Measurements from ENCODE around the gene TNS3.
"Not testable (repeated sequence)": the region's sequence is repeated elsewhere in the genome, so short reads cannot be mapped to it uniquely, and the experiment has no call there.

The TNS3 gene

GRCh38 chr7:47472444-47473157 lies 109.3 kb downstream of the TNS3 start:
- H3K36me3 Mint-ChIP-seq, result no peaks in the 10 kb centered on the region
- peaks cover 3% of the 10 kb centered on the region for H3K27me3 Mint-ChIP-seq
- H3K4me1 Mint-ChIP-seq (ENCODE audit: low read depth), result no peaks in the 10 kb centered on the region
- no peak overlapping the region for H3K4me3 Mint-ChIP-seq
- no peaks in the 10 kb centered on the region for H3K9me3 Mint-ChIP-seq (ENCODE audit: low read depth)
- H3K27ac Mint-ChIP-seq, result no peak overlapping the region

DNA sequence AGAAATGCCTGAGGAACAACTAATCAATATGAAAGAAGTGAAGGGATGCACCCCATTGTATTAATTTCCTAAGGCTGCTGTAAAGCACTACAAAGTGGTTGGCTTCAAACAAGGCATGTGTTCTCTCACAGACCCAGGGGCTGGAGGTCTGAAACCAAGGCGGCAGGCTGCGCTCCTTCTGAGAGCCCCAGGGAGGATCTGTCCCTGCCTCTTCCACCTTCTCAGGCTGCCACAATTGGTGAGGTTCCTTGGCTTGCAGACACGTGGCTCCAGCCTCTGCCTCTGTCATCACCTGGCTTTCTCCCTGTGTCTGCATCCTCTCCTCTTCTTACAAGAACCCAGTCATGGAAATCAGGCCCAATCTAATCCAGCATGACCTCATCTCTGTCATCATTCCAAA lies 110.1 kb downstream of the TNS3 start:
- Mint-ChIP-seq H3K27me3 (peaks cover 3% of the 10 kb centered on the region), H3K36me3 (no peaks in the 10 kb centered on the region), H3K4me3 (no peak overlapping the region), H3K27ac (no peak overlapping the region), H3K4me1 (ENCODE audit: low read depth) (no peaks in the 10 kb centered on the region), H3K9me3 (ENCODE audit: low read depth) (no peaks in the 10 kb centered on the region)

DNA sequence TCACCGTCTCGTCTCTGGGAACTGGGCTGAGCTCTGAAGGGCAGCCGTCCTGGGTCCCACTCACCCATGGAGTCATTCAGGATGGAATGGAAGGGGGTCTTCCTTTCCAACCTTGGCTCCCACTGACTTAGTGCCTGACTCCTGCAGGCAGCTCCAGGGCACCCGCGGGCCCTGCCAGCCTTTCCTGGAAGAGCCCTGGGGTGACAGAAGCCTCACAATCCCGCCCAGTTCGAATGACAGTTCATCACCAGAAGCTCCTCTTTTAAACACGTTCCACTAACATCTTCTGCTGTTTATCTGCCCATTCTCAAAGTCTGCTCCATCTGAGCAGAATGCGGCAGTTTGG lies 110.6 kb downstream of the TNS3 start:
- no peak overlapping the region for H3K27ac Mint-ChIP-seq
- no peaks in the 10 kb centered on the region for H3K4me1 Mint-ChIP-seq (ENCODE audit: low read depth)
- no peak overlapping the region for H3K4me3 Mint-ChIP-seq
- H3K36me3 Mint-ChIP-seq, result no peaks in the 10 kb centered on the region
- no peaks in the 10 kb centered on the region for H3K27me3 Mint-ChIP-seq
- no peaks in the 10 kb centered on the region for H3K9me3 Mint-ChIP-seq (ENCODE audit: low read depth)

DNA sequence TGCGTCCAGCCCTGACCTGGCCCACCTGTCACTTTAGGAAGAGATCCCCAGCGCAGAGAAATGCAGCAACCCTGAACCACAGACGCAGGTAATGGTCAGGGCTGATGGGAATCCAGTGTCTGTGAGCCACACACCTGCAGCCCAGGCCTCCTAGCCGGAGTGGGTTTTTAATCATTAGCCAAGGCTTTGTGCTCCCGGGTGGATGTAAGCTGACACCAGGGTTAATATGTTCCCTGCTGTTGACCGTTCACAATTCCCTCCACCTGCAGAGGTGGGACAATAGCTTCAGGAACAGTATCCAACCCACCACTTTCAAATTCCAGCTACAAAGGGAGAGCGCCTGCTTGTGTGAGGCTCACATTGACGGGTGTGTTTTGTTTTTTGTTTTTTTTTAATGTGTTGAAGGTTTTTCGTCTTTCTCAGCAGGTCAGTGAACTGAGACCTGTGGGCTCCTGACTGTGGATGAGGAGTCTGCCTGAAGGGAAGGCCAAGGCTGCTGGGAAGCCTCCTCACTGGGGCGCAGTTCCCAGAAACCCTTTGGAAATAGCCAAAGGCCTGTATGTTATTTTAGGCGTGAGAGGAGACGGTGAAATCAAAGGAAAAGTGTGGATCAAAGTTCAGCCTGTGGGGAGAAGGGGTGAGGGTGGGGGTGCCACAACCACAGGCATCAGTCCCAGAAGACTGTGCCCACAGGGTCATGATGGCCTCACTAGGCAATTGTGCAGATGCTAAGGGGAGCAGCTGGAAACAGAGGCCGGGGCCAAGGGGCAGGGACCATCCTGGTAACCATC lies 111.1 kb downstream of the TNS3 start:
- no peaks in the 10 kb centered on the region for H3K4me1 Mint-ChIP-seq (ENCODE audit: low read depth)
- H3K4me3 Mint-ChIP-seq, result no peak overlapping the region
- H3K9me3 Mint-ChIP-seq (ENCODE audit: low read depth), result no peaks in the 10 kb centered on the region
- no peaks in the 10 kb centered on the region for H3K27me3 Mint-ChIP-seq
- no peaks in the 10 kb centered on the region for H3K36me3 Mint-ChIP-seq
- H3K27ac Mint-ChIP-seq, result no peak overlapping the region

- H3K36me3 Mint-ChIP-seq, H3K4me3 Mint-ChIP-seq, H3K27ac Mint-ChIP-seq: not testable (repeated sequence)
Measured at GRCh38 chr7:47469846-47470245, 112.1 kb downstream of the TNS3 start.

GRCh38 chr7:47466832-47467231 lies 115.1 kb downstream of the TNS3 start:
- Mint-ChIP-seq H3K4me1 (ENCODE audit: low read depth) (no peaks in the 10 kb centered on the region), H3K36me3 (no peaks in the 10 kb centered on the region), H3K4me3 (no peak overlapping the region), H3K27me3 (no peaks in the 10 kb centered on the region), H3K27ac (no peak overlapping the region), H3K9me3 (ENCODE audit: low read depth) (no peaks in the 10 kb centered on the region)

More at GRCh38 chr7:47469846-47470245, 112.1 kb downstream of the TNS3 start:
- H3K9me3 Mint-ChIP-seq (ENCODE audit: low read depth); H3K27me3 Mint-ChIP-seq; H3K4me1 Mint-ChIP-seq (ENCODE audit: low read depth): not testable (repeated sequence)

DNA sequence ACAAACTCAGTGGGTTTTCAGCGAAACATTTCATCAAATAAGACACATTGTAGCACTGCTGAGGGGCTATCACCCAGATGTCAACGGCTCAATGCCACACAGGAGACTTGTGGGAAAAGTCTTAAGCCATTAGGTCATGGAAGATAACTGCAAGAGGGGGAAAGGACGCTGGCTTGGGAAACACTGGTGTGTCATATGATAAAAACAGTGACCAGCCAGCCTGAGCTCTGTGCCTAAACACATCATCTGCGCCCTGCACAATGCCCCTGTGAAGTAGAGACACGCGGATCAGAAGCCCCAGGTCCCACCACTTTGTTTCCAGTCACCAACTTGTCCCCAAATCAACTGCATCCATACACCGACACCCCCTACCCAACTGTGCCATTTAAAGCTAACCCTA lies 116.7 kb downstream of the TNS3 start:
- Mint-ChIP-seq H3K4me1 (ENCODE audit: low read depth) (no peaks in the 10 kb centered on the region), H3K4me3 (no peak overlapping the region), H3K9me3 (ENCODE audit: low read depth) (no peaks in the 10 kb centered on the region), H3K27me3 (no peaks in the 10 kb centered on the region), H3K36me3 (no peaks in the 10 kb centered on the region), H3K27ac (no peak overlapping the region)

DNA sequence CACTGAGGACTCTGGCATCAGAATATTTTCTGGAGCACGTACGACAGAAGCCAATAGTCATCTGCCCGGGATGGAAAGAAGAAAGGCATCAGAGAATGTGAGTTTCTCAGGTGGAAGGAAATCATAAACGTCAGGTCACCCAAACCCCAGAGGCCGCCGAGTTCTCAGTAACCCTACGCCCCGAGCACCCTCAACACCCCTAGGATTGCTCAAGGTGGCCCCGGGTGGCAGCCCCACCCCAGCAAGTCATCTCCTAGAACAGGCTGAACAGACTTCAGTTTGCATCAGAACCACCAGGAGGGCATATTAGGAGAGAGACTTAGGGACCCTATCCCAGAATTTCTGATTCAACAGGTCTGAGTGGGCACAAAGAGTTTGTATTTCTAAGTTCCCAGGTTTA lies 117.6 kb downstream of the TNS3 start:
- no peaks in the 10 kb centered on the region for H3K9me3 Mint-ChIP-seq (ENCODE audit: low read depth)
- H3K4me3 Mint-ChIP-seq, result no peak overlapping the region
- H3K27me3 Mint-ChIP-seq, result no peaks in the 10 kb centered on the region
- H3K36me3 Mint-ChIP-seq, result no peaks in the 10 kb centered on the region
- H3K4me1 Mint-ChIP-seq (ENCODE audit: low read depth), result no peaks in the 10 kb centered on the region
- H3K27ac Mint-ChIP-seq, result no peak overlapping the region

GRCh38 chr7:47461746-47462145 lies 120.2 kb downstream of the TNS3 start:
- Mint-ChIP-seq H3K27ac (no peak overlapping the region), H3K36me3 (no peaks in the 10 kb centered on the region), H3K4me1 (ENCODE audit: low read depth) (no peaks in the 10 kb centered on the region), H3K27me3 (no peaks in the 10 kb centered on the region), H3K4me3 (no peak overlapping the region), H3K9me3 (ENCODE audit: low read depth) (no peaks in the 10 kb centered on the region)

- Mint-ChIP-seq H3K4me1 (ENCODE audit: low read depth) (no peaks in the 10 kb centered on the region), H3K27ac (no peak overlapping the region), H3K4me3 (no peak overlapping the region), H3K27me3 (no peaks in the 10 kb centered on the region), H3K9me3 (ENCODE audit: low read depth) (no peaks in the 10 kb centered on the region), H3K36me3 (no peaks in the 10 kb centered on the region)
Measured at GRCh38 chr7:47461161-47461560, 120.8 kb downstream of the TNS3 start.

GRCh38 chr7:47460251-47460989 lies 121.5 kb downstream of the TNS3 start:
- Mint-ChIP-seq H3K9me3 (ENCODE audit: low read depth) (no peaks in the 10 kb centered on the region), H3K36me3 (no peaks in the 10 kb centered on the region), H3K4me3 (no peak overlapping the region), H3K27me3 (no peaks in the 10 kb centered on the region), H3K4me1 (ENCODE audit: low read depth) (no peaks in the 10 kb centered on the region), H3K27ac (no peak overlapping the region)

GRCh38 chr7:47458486-47458885 lies 123.4 kb downstream of the TNS3 start:
- Mint-ChIP-seq H3K27ac (no peak overlapping the region), H3K4me1 (ENCODE audit: low read depth) (no peaks in the 10 kb centered on the region)

GRCh38 chr7:47458057-47458456 lies 123.9 kb downstream of the TNS3 start:
- no peaks in the 10 kb centered on the region for H3K4me1 Mint-ChIP-seq (ENCODE audit: low read depth)
- no peaks in the 10 kb centered on the region for H3K36me3 Mint-ChIP-seq
- H3K4me3 Mint-ChIP-seq, result no peak overlapping the region
- H3K9me3 Mint-ChIP-seq (ENCODE audit: low read depth), result no peaks in the 10 kb centered on the region
- H3K27me3 Mint-ChIP-seq, result no peaks in the 10 kb centered on the region
- H3K27ac Mint-ChIP-seq, result no peak overlapping the region

More at GRCh38 chr7:47458486-47458885, 123.4 kb downstream of the TNS3 start:
- no peaks in the 10 kb centered on the region for H3K36me3 Mint-ChIP-seq
- no peaks in the 10 kb centered on the region for H3K27me3 Mint-ChIP-seq
- no peak overlapping the region for H3K4me3 Mint-ChIP-seq
- no peaks in the 10 kb centered on the region for H3K9me3 Mint-ChIP-seq (ENCODE audit: low read depth)

GRCh38 chr7:47456210-47456955 lies 125.5 kb downstream of the TNS3 start:
- H3K27ac Mint-ChIP-seq, result no peak overlapping the region
- no peaks in the 10 kb centered on the region for H3K4me1 Mint-ChIP-seq (ENCODE audit: low read depth)
- H3K36me3 Mint-ChIP-seq, result no peaks in the 10 kb centered on the region
- H3K4me3 Mint-ChIP-seq, result no peak overlapping the region
- no peaks in the 10 kb centered on the region for H3K27me3 Mint-ChIP-seq
- no peaks in the 10 kb centered on the region for H3K9me3 Mint-ChIP-seq (ENCODE audit: low read depth)

- H3K4me1 Mint-ChIP-seq (ENCODE audit: low read depth), result no peaks in the 10 kb centered on the region
- H3K4me3 Mint-ChIP-seq, result no peak overlapping the region
- H3K36me3 Mint-ChIP-seq, result no peaks in the 10 kb centered on the region
- H3K9me3 Mint-ChIP-seq (ENCODE audit: low read depth), result no peaks in the 10 kb centered on the region
- no peak overlapping the region for H3K27ac Mint-ChIP-seq
- H3K27me3 Mint-ChIP-seq, result no peaks in the 10 kb centered on the region
Measured at GRCh38 chr7:47455872-47456185, 126.1 kb downstream of the TNS3 start.

Data from activated naive CD8-positive, alpha-beta T cell (primary cell).